B cell (primary cell): Measurements from ENCODE around the gene ENO4. TPM values are rescaled to one million over a fixed set of nuclear protein-coding genes. Genes with fewer than 3 reads are reported as not detected.

Source experiments
- ATAC-seq: fragments of 200-7000 bp; cut with Tn5 transposase; one replicate; pipeline ENCODE4 v1.10.0; 2021; ENCODE audit warnings: low read depth, mild to moderate bottlenecking, moderate number of reproducible peaks, moderate library complexity
- CTCF ChIA-PET: fragments of 350-600 bp; sonication (Branson Sonifier 250); formaldehyde crosslinking; loops from one replicate; lab custom pipeline; 2021; ENCODE audit warnings: antibody characterized with exemption, inconsistent platforms; lab: Charles Lee
- POLR2A ChIA-PET: fragments of 350-600 bp; sonication (Branson Sonifier 250); formaldehyde crosslinking; loops from one replicate; lab custom pipeline; 2021; ENCODE audit warnings: antibody characterized with exemption; lab: Charles Lee
- DNase-seq: peaks from one replicate; pipeline ENCODE4 v3.0.0; 2013
- H2AFZ ChIP-seq: 2 replicates; pipeline ENCODE4 v1.6.1; 2012; ENCODE audit warnings: mild to moderate bottlenecking, low read depth, low read length; ENCODE audit not compliant: insufficient read depth, poor library complexity, severe bottlenecking
- H3K27ac ChIP-seq, 2 donors: 1 replicate in 1 of 2; 2 replicates in 1 of 2; pipeline ENCODE4 v1.5.1; 2012 to 2013; ENCODE audit warnings: low read length in 2 of 2, mild to moderate bottlenecking in 2 of 2, moderate library complexity in 1 of 2
- H3K27me3 ChIP-seq, 4 experiments: fragments of 200-600 bp in 1 of 4; sonication (generic) in 1 of 4; replicated peaks in 1 of 4; 1 replicate in 2 of 4; 2 replicates in 2 of 4; pipeline versions ENCODE4 v1.6.1 to v1.7.0; 2013 to 2016; ENCODE audit warnings: low read length in 3 of 4, mild to moderate bottlenecking in 2 of 4, mixed read lengths in 1 of 4, moderate library complexity in 1 of 4; ENCODE audit not compliant: insufficient read depth in 4 of 4, control insufficient read depth in 3 of 4; ENCODE audit errors: control extremely low read depth in 1 of 4
- H3K36me3 ChIP-seq, 2 experiments: replicated peaks in 1 of 2; 1 replicate in 1 of 2; 2 replicates in 1 of 2; pipeline versions ENCODE4 v1.6.1 to v1.7.1; 2013; ENCODE audit warnings: low read length in 1 of 2; ENCODE audit not compliant: insufficient read depth in 2 of 2, control insufficient read depth in 1 of 2; ENCODE audit errors: control extremely low read depth in 1 of 2, extremely low read depth in 1 of 2
- H3K4me1 ChIP-seq, 2 donors: fragments of 200-600 bp in 1 of 2; sonication (generic) in 1 of 2; 1 replicate in 1 of 2; 2 replicates in 1 of 2; pipeline versions ENCODE4 v1.5.1 to v1.6.1; 2013 to 2017; ENCODE audit warnings: low read length in 2 of 2; ENCODE audit not compliant: control insufficient read depth in 2 of 2, insufficient read depth in 2 of 2
- H3K4me2 ChIP-seq: replicated peaks from 2 replicates; pipeline ENCODE3; 2012; ENCODE audit warnings: mild to moderate bottlenecking, low read depth, low read length; ENCODE audit not compliant: poor library complexity, severe bottlenecking
- H3K4me3 ChIP-seq, 5 experiments: fragments of 200-600 bp in 1 of 5; sonication (generic) in 1 of 5; 1 replicate in 3 of 5; 2 replicates in 2 of 5; pipeline versions ENCODE4 v1.5.1 to v1.7.0; 2011 to 2016; ENCODE audit warnings: low read length in 4 of 5, mild to moderate bottlenecking in 4 of 5, low read depth in 2 of 5, control low read depth in 1 of 5, moderate library complexity in 1 of 5; ENCODE audit not compliant: insufficient read depth in 1 of 5; ENCODE audit errors: control extremely low read depth in 1 of 5, extremely low read depth in 1 of 5
- H3K79me2 ChIP-seq: fragments of 200-600 bp; sonication (generic); one replicate; pipeline ENCODE4 v1.6.0; 2016; ENCODE audit warnings: low read length; ENCODE audit not compliant: control insufficient read depth, insufficient read depth
- H3K9ac ChIP-seq: fragments of 200-600 bp; sonication (generic); 2 replicates; pipeline ENCODE4 v1.6.1; 2017; ENCODE audit warnings: mild to moderate bottlenecking, low read length, moderate library complexity
- H3K9me3 ChIP-seq, 3 donors: one replicate each; pipeline versions ENCODE4 v1.6.1 to v1.7.1; 2013; ENCODE audit warnings: low read length in 2 of 3; ENCODE audit not compliant: control insufficient read depth in 2 of 3, insufficient read depth in 1 of 3; ENCODE audit errors: control extremely low read depth in 1 of 3
- H4K20me1 ChIP-seq: 2 replicates; pipeline ENCODE4 v1.6.0; 2012; ENCODE audit warnings: mild to moderate bottlenecking, low read length; ENCODE audit not compliant: insufficient read depth, control insufficient read depth, poor library complexity, severe bottlenecking
- H3K27ac Mint-ChIP-seq: one replicate; pipeline ENCODE4 v1.8.0; 2021; ENCODE audit warnings: mixed read lengths
- H3K27me3 Mint-ChIP-seq: one replicate; pipeline ENCODE4 v1.8.0; 2021; ENCODE audit warnings: mixed read lengths
- H3K4me1 Mint-ChIP-seq: one replicate; pipeline ENCODE4 v1.8.0; 2021; ENCODE audit warnings: mixed read lengths
- H3K4me3 Mint-ChIP-seq: one replicate; pipeline ENCODE4 v1.8.0; 2021; ENCODE audit warnings: mixed read lengths
- H3K9me3 Mint-ChIP-seq: one replicate; pipeline ENCODE4 v1.8.0; 2022; ENCODE audit warnings: mixed read lengths; ENCODE audit not compliant: insufficient read depth
- CTCF ChIP-seq: fragments of 200-600 bp; IDR thresholded peaks from one replicate; pipeline ENCODE4 v1.8.0; 2022; ENCODE audit warnings: antibody characterized with exemption, mild to moderate bottlenecking
- EZH2 ChIP-seq: IDR thresholded peaks from 2 replicates; pipeline ENCODE4 v1.6.1; 2012; ENCODE audit warnings: borderline replicate concordance, low read depth, mild to moderate bottlenecking, moderate library complexity, low read length; ENCODE audit not compliant: insufficient read depth, poor library complexity, severe bottlenecking
- WGBS: methylation state at CpG from one replicate; pipeline ENCODE4 v1.1.5; 2013; ENCODE audit warnings: missing lambda C conversion rate; ENCODE audit not compliant: insufficient coverage; 5-methylcytosine and 5-hydroxymethylcytosine counted together
- intact Hi-C: fragments of 100-400 bp; cut with micrococcal nuclease; formaldehyde crosslinking; loops from one replicate; pipeline ENCODE4 v1.10.0; 2022
- polyA plus RNA-seq: library from polyadenylated mRNA; depleted of rRNA; stranded (reverse); fragments of >200 nt; gene quantifications from 2 replicates; pipeline ENCODE4 v1.2.3, GENCODE V29; 2012
- total RNA-seq, 2 donors: library from RNA; stranded (reverse); fragments of 120-200 nt in 1 of 2; gene quantifications; 1 replicate in 1 of 2; 2 replicates in 1 of 2; pipeline versions ENCODE4 v1.2.3 to v1.2.4, GENCODE V29; 2013 to 2022

Gene ENO4
- total and polyA plus RNA-seq, 2 donors (not counting 1 experiment from before 2014, with no cell fraction given): 0.07 to 0.37 TPM

- no peak overlapping the region for H2AFZ ChIP-seq
- Mint-ChIP-seq H3K4me3 (no peak overlapping the region), H3K9me3 (peaks cover under 1% of the 10 kb centered on the region), H3K27ac (no peak overlapping the region), H3K4me1 (no peaks in the 10 kb centered on the region), H3K27me3 (no peaks in the 10 kb centered on the region)
- H3K4me3 ChIP-seq: no peak overlapping the region
- intact Hi-C loops: no loop called here
- H3K4me1 ChIP-seq: no peaks in the 10 kb centered on the region
- no peak overlapping the region for H3K4me2 ChIP-seq
- ATAC-seq: no peak
- DNase-seq: no peak
- TF ChIP-seq EZH2 (no peak), CTCF (no peak)
- no peak overlapping the region for H3K27ac ChIP-seq
- ChIA-PET CTCF (no interaction called here), POLR2A (no interaction called here)
- H3K27me3 ChIP-seq: no peaks in the 10 kb centered on the region
- WGBS: 100% methylated on average over 3 of the region's 6 CpGs
- H3K9ac ChIP-seq: no peak overlapping the region
- H3K36me3 ChIP-seq: no peaks in the 10 kb centered on the region
- H3K79me2 ChIP-seq: no peaks in the 10 kb centered on the region
- peaks cover 0 to 2% (median 0%) of the 10 kb centered on the region in 3 donors for H3K9me3 ChIP-seq
- H4K20me1 ChIP-seq: no peaks in the 10 kb centered on the region
Measured at GRCh38 chr10:116866987-116867595, 17.8 kb downstream of the ENO4 start.

GRCh38 chr10:116868198-116868676 lies 18.9 kb downstream of the ENO4 start:
- Mint-ChIP-seq H3K4me3 (no peak overlapping the region), H3K4me1 (no peaks in the 10 kb centered on the region), H3K27me3 (peaks cover 4% of the 10 kb centered on the region), H3K27ac (no peak overlapping the region), H3K9me3 (peaks cover 4% of the 10 kb centered on the region)
- Histone ChIP-seq H3K36me3 (no peaks in the 10 kb centered on the region), H3K9ac (no peak overlapping the region), H3K9me3 (peaks cover 0 to 2% (median 0%) of the 10 kb centered on the region in 3 donors), H3K4me1 (no peaks in the 10 kb centered on the region), H3K4me3 (no peak overlapping the region), H2AFZ (no peak overlapping the region), H3K27ac (no peak overlapping the region), H4K20me1 (no peaks in the 10 kb centered on the region), H3K4me2 (no peak overlapping the region), H3K79me2 (no peaks in the 10 kb centered on the region), H3K27me3 (no peaks in the 10 kb centered on the region)
- DNase-seq (no peak), ATAC-seq (no peak)
- 60% methylated on average over 3 of the region's 4 CpGs for WGBS
- intact Hi-C loops: no loop called here
- ChIA-PET POLR2A (no interaction called here), CTCF (no interaction called here)
- TF ChIP-seq EZH2 (no peak), CTCF (no peak)
